Heart right ventricle (tissue), 16 donors: ENCODE results near the gene FRS2. TPM values are rescaled to one million over a fixed set of nuclear protein-coding genes. Genes with fewer than 3 reads are reported as not detected.

ENCODE experiments used
- ATAC-seq, 8 donors: fragments of 200-7000 bp; cut with Tn5 transposase; one replicate each; pipeline ENCODE4 v1.9.1; 2020; ENCODE audit warnings: mild to moderate bottlenecking in 8 of 8, moderate library complexity in 8 of 8, moderate number of reproducible peaks in 1 of 8
- DNase-seq, 2 donors: peaks; one replicate each; pipeline ENCODE4 v3.0.0-alpha.2; 2020
- H3K27ac ChIP-seq, 10 donors: fragments of 200-600 bp; sonication (generic) in 2 of 10; one replicate each; pipeline versions ENCODE4 v1.5.0 to v1.8.0; 2020 to 2022; ENCODE audit warnings: mild to moderate bottlenecking in 3 of 10
- H3K27me3 ChIP-seq, 7 donors: fragments of 200-600 bp; one replicate each; pipeline ENCODE4 v1.8.0; 2021 to 2022; ENCODE audit warnings: mild to moderate bottlenecking in 2 of 7
- H3K36me3 ChIP-seq, 9 donors: fragments of 200-600 bp; sonication (generic) in 1 of 9; one replicate each; pipeline versions ENCODE4 v1.5.0 to v1.8.0; 2020 to 2022; ENCODE audit warnings: mild to moderate bottlenecking in 2 of 9
- H3K4me1 ChIP-seq, 9 donors: fragments of 200-600 bp; sonication (generic) in 1 of 9; one replicate each; pipeline versions ENCODE4 v1.5.0 to v1.8.0; 2020 to 2022; ENCODE audit warnings: mild to moderate bottlenecking in 4 of 9
- H3K4me3 ChIP-seq, 10 donors: fragments of 200-600 bp; sonication (generic) in 2 of 10; one replicate each; pipeline versions ENCODE4 v1.5.0 to v1.8.0; 2020 to 2022; ENCODE audit warnings: mild to moderate bottlenecking in 7 of 10, moderate library complexity in 2 of 10
- H3K9me3 ChIP-seq, 11 donors: fragments of 200-600 bp in 10 of 11; sonication (generic) in 2 of 11; one replicate each; pipeline versions ENCODE4 v1.5.0 to v1.8.0; 2013 to 2022; ENCODE audit warnings: mild to moderate bottlenecking in 2 of 11, control low read depth in 1 of 11, moderate library complexity in 1 of 11
- WGBS, 2 donors: extraction: QIAGEN DNeasy Blood & Tissue Kit; methylation state at CpG; one replicate each; pipeline ENCODE4 v1.1.7; 2013; ENCODE audit warnings: inconsistent platforms in 1 of 2; 5-methylcytosine and 5-hydroxymethylcytosine counted together
- intact Hi-C, 10 donors: fragments of 100-400 bp; cut with DNase I; formaldehyde crosslinking; loops; one replicate each; pipeline versions ENCODE4 v1.11.1 to v1.14.2; 2022
- polyA plus RNA-seq, 2 donors: library from polyadenylated mRNA; stranded (reverse); fragments of 200-250 nt; gene quantifications; one replicate each; pipeline ENCODE4 v1.2.3, GENCODE V29; 2013
- total RNA-seq, 10 donors: library from RNA; stranded (reverse); fragmentation: NEBNext Ultra II Directional in 3 of 10; extraction: Animal tissue kit (Norgen Biotek cat#: 25700) in 3 of 10; gene quantifications; one replicate each; pipeline versions ENCODE4 v1.2.1 to v1.2.4, GENCODE V29; 2021 to 2023
- TF ChIP-seq, protein P1 (sequence below), 9 donors: fragments of 200-600 bp; sonication (generic) in 2 of 9; IDR thresholded peaks; one replicate each; pipeline versions ENCODE4 v1.5.0 to v1.8.0; 2021 to 2022; ENCODE audit warnings: antibody characterized with exemption in 9 of 9, mild to moderate bottlenecking in 5 of 9, moderate library complexity in 1 of 9
- donor health status: Arrhythmogenic right ventricular cardiomyopathy.
- donor health status: ischemic (EF 13 %, LVEDD 7.1; RV severe dilation, severe dysfunction).
- donor health status: healthy with polysubstance abuse.
- donor health status: DM: no; HTN: yes; CAD: no.
- donor health status: DM: no; HTN: no; CAD: no.
- donor health status: ischemic (EF 25% LVEDD 6.9; RV normal size, moderate dysfunction).
- donor health status: ischemic (EF 25% LVEDD 5.7; RV mildly dilated, moderate dysfunction).
- donor health status: healthy.
- donor health status: DM: yes; HTN: yes; CAD: no.
- donor health status: Ischemic cardiomyopathy.
- donor health status: ischemic (EF 35%, LVEDD 5.7; RV mildly dilated, moderate dysfunction).
- donor health status: nonischemic (EF 11% LVEDD 7.7; RV severe dilation, severe dysfunction).
- donor health status: DM: yes; HTN: yes; CAD: no.
- donor health status: PGD.
- donor health status: ischemic (EF 29% LVEDD 5.4; RV normal size, mild dysfunction).
- donor health status: nonischemic (EF 23%, LVEDD 6.1; RV moderate dilation, normal function).

The FRS2 gene
- total and polyA plus RNA-seq, 12 donors: 2.9 to 26.0 (median 19.7) TPM

DNA sequence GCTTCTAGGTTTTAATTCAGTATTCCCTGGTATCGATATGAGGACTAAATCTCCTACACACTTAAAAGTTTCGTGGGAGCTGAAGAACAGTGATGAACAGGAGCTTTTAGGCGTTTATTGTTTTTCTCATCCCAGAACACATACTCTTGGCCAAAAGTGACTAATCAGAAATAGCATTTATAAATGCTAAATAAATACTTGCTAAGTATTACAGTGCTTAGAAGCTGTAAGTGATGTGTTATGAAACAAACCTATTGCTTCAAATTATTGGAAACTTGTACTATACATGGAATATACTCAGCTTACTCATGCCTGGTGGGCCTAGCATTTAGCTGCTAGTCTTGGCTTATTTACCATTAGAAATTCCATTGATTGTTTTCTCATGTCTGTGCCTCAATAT is 24.9 kb downstream of the FRS2 start:
- no peaks in the 10 kb centered on the region for H3K27me3 ChIP-seq
- no peak overlapping the region for H3K4me3 ChIP-seq
- TF ChIP-seq, protein P1, sequence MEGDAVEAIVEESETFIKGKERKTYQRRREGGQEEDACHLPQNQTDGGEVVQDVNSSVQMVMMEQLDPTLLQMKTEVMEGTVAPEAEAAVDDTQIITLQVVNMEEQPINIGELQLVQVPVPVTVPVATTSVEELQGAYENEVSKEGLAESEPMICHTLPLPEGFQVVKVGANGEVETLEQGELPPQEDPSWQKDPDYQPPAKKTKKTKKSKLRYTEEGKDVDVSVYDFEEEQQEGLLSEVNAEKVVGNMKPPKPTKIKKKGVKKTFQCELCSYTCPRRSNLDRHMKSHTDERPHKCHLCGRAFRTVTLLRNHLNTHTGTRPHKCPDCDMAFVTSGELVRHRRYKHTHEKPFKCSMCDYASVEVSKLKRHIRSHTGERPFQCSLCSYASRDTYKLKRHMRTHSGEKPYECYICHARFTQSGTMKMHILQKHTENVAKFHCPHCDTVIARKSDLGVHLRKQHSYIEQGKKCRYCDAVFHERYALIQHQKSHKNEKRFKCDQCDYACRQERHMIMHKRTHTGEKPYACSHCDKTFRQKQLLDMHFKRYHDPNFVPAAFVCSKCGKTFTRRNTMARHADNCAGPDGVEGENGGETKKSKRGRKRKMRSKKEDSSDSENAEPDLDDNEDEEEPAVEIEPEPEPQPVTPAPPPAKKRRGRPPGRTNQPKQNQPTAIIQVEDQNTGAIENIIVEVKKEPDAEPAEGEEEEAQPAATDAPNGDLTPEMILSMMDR (IDR thresholded peaks at IDR 0.05): no peak
- WGBS, 2 donors: 57 to 74% methylated on average over 3 of the region's 3 CpGs
- no peaks in the 10 kb centered on the region for H3K36me3 ChIP-seq
- ATAC-seq (no peak), DNase-seq (no peak)
- no peak overlapping the region for H3K27ac ChIP-seq
- peaks cover 0 to 42% (median 14%) of the 10 kb centered on the region in 9 donors for H3K4me1 ChIP-seq
- intact Hi-C loops: no loop called here
- no peaks in the 10 kb centered on the region for H3K9me3 ChIP-seq

- peak overlapping the region in 2 of 10 donors; percentile 3 to 69 for H3K27ac ChIP-seq
Measured at GRCh38 chr12:69497308-69498026, 27.3 kb downstream of the FRS2 start.

DNA sequence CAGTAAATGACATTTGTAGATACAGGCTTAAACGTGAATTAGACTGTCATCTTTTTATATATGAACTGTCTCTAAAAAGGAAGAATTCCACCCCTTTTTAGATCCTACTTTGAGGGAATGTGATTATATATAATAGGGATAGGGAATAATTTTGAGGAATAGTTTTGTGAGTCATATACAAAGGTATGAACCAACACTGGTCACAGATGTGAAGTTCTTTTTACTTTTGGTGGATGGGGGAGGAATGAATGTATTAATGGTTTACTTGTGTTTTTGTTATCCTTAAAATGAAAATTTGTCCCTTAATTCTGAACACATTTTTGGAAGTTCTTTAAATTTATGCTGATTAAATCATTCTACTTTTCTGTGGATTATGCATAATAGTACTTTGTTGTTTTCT is 30.4 kb downstream of the FRS2 start:
- H3K9me3 ChIP-seq: no peaks in the 10 kb centered on the region
- H3K4me1 ChIP-seq: peaks cover 0 to 65% (median 33%) of the 10 kb centered on the region in 9 donors
- ATAC-seq (no peak), DNase-seq (no peak)
- H3K27ac ChIP-seq: no peak overlapping the region
- H3K27me3 ChIP-seq: no peaks in the 10 kb centered on the region
- no peaks in the 10 kb centered on the region for H3K36me3 ChIP-seq
- intact Hi-C loops: no loop called here
- H3K4me3 ChIP-seq: no peak overlapping the region
- WGBS, 2 donors: 66 to 83% methylated on average over 1 of the region's 1 CpG
- TF ChIP-seq, protein P1 (IDR thresholded peaks at IDR 0.05): no peak

More at GRCh38 chr12:69497308-69498026, 27.3 kb downstream of the FRS2 start:
- peak in 6 of 8 donors; percentile 44 to 74 (median 69) for ATAC-seq
- H3K9me3 ChIP-seq: no peaks in the 10 kb centered on the region
- TF ChIP-seq, protein P1 (IDR thresholded peaks at IDR 0.05): no peak
- peaks cover 0 to 53% (median 24%) of the 10 kb centered on the region in 9 donors for H3K4me1 ChIP-seq
- intact Hi-C loops: no loop called here
- H3K36me3 ChIP-seq: no peaks in the 10 kb centered on the region
- no peaks in the 10 kb centered on the region for H3K27me3 ChIP-seq
- H3K4me3 ChIP-seq: no peak overlapping the region
- no peak for DNase-seq
- WGBS, 2 donors: 60 to 61% methylated on average over 4 of the region's 4 CpGs

- H3K36me3 ChIP-seq: no peaks in the 10 kb centered on the region
- DNase-seq (no peak), ATAC-seq (no peak)
- intact Hi-C loops: no loop called here
- H3K4me1 ChIP-seq: peaks cover 0 to 72% (median 39%) of the 10 kb centered on the region in 9 donors
- WGBS, 2 donors: 59 to 61% methylated on average over 5 of the region's 5 CpGs
- H3K9me3 ChIP-seq: no peaks in the 10 kb centered on the region
- no peak overlapping the region for H3K4me3 ChIP-seq
- TF ChIP-seq, protein P1 (IDR thresholded peaks at IDR 0.05): no peak
- no peaks in the 10 kb centered on the region for H3K27me3 ChIP-seq
- H3K27ac ChIP-seq: no peak overlapping the region
Measured at GRCh38 chr12:69501154-69501895, 31.1 kb downstream of the FRS2 start.
